Measurements from ENCODE around the gene MOAP1.

DNA sequence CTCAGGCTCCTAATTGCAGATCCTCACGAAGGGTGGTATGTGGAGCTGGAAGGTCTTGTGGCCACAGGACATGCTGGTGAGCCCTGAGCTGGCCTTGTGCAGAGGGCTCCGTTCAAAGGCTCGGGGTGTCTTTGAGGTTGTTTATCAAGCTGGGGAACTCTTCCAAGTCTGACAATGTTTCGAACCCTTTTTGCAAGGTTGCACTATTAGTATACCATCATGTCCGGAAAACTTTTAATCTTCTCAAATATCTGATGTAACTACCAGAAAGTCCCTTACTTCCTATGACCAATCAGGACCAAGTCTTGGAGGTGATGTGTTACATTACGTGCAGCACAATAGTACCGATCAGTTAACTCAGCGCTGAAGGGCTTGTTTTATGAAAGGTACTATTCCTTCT is 43.9 kb upstream of the MOAP1 start:
- TF ChIP-seq, protein P1, sequence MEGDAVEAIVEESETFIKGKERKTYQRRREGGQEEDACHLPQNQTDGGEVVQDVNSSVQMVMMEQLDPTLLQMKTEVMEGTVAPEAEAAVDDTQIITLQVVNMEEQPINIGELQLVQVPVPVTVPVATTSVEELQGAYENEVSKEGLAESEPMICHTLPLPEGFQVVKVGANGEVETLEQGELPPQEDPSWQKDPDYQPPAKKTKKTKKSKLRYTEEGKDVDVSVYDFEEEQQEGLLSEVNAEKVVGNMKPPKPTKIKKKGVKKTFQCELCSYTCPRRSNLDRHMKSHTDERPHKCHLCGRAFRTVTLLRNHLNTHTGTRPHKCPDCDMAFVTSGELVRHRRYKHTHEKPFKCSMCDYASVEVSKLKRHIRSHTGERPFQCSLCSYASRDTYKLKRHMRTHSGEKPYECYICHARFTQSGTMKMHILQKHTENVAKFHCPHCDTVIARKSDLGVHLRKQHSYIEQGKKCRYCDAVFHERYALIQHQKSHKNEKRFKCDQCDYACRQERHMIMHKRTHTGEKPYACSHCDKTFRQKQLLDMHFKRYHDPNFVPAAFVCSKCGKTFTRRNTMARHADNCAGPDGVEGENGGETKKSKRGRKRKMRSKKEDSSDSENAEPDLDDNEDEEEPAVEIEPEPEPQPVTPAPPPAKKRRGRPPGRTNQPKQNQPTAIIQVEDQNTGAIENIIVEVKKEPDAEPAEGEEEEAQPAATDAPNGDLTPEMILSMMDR (conservative IDR thresholded peaks at IDR 0.05): no peak
- no peak for TF ChIP-seq EZH2 (IDR thresholded peaks at IDR 0.05; ENCODE audit: low read depth)

All from PC-9 (cell line).